ENCODE measurements around the gene POU3F3.
A peak's percentile ranks its signal among the peaks of the same experiment; 100 is the strongest.

POU3F3 gene

GRCh38 chr2:104862058-104862941, 8.4 kb downstream of the POU3F3 start:
- no peak for DNase-seq

- DNase-seq, result no peak
Observed at GRCh38 chr2:104863146-104863467, 9.2 kb downstream of the POU3F3 start.

- DNase-seq, result no peak
Observed at GRCh38 chr2:104863468-104864279, 9.8 kb downstream of the POU3F3 start.

GRCh38 chr2:104864280-104865095, 10.6 kb downstream of the POU3F3 start:
- DNase-seq, result no peak

- no peak for DNase-seq
Observed at GRCh38 chr2:104865096-104865470, 11.2 kb downstream of the POU3F3 start.

- no peak for DNase-seq
Observed at GRCh38 chr2:104866122-104866864, 12.4 kb downstream of the POU3F3 start.

- DNase-seq, result no peak
Observed at GRCh38 chr2:104866883-104867812, 13.2 kb downstream of the POU3F3 start.

GRCh38 chr2:104867813-104868504, 14.0 kb downstream of the POU3F3 start:
- no peak for DNase-seq

GRCh38 chr2:104868505-104868866, 14.6 kb downstream of the POU3F3 start:
- DNase-seq, result no peak

GRCh38 chr2:104870100-104870975, 16.4 kb downstream of the POU3F3 start:
- no peak for DNase-seq

GRCh38 chr2:104871649-104871971, 17.7 kb downstream of the POU3F3 start:
- no peak for DNase-seq

GRCh38 chr2:104871972-104872865, 18.3 kb downstream of the POU3F3 start:
- no peak for DNase-seq

GRCh38 chr2:104872866-104873688, 19.2 kb downstream of the POU3F3 start:
- DNase-seq, result peak; percentile 64

GRCh38 chr2:104873689-104874054, 19.8 kb downstream of the POU3F3 start:
- no peak for DNase-seq

- DNase-seq, result no peak
Observed at GRCh38 chr2:104874230-104874629, 20.3 kb downstream of the POU3F3 start.

GRCh38 chr2:104875262-104875661, 21.3 kb downstream of the POU3F3 start:
- no peak for DNase-seq

GRCh38 chr2:104876606-104877570, 23.0 kb downstream of the POU3F3 start:
- DNase-seq, result no peak
